Activated naive CD8-positive, alpha-beta T cell (primary cell): ENCODE measurements around the gene CT45A8.
"Not testable (repeated sequence)": the region's sequence is repeated elsewhere in the genome, so short reads cannot be mapped to it uniquely, and the experiment has no call there.

Source experiments
- H3K27ac Mint-ChIP-seq: one replicate; pipeline ENCODE4 v1.8.0; 2021; ENCODE audit warnings: mixed read lengths
- H3K27me3 Mint-ChIP-seq: one replicate; pipeline ENCODE4 v1.8.0; 2021; ENCODE audit warnings: mixed read lengths
- H3K36me3 Mint-ChIP-seq: one replicate; pipeline ENCODE4 v1.8.0; 2021; ENCODE audit warnings: mixed read lengths
- H3K4me1 Mint-ChIP-seq: one replicate; pipeline ENCODE4 v1.8.0; 2021; ENCODE audit warnings: low read depth, mixed read lengths
- H3K4me3 Mint-ChIP-seq: one replicate; pipeline ENCODE4 v1.8.0; 2021; ENCODE audit warnings: mild to moderate bottlenecking, mixed read lengths
- H3K9me3 Mint-ChIP-seq: one replicate; pipeline ENCODE4 v1.8.0; 2021; ENCODE audit warnings: low read depth, mixed read lengths

CT45A8 gene, protein sequence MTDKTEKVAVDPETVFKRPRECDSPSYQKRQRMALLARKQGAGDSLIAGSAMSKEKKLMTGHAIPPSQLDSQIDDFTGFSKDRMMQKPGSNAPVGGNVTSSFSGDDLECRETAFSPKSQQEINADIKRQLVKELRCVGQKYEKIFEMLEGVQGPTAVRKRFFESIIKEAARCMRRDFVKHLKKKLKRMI

GRCh38 chrX:135854438-135854837 lies at the start of gene CT45A8:
Gene CT45A8, minus strand, starts transcription at chrX:135854538. Its CDS starts 3,755 bp downstream, at chrX:135850783.
- H3K4me1 Mint-ChIP-seq, H3K27ac Mint-ChIP-seq, H3K36me3 Mint-ChIP-seq, H3K4me3 Mint-ChIP-seq, H3K27me3 Mint-ChIP-seq, H3K9me3 Mint-ChIP-seq: not testable (repeated sequence)

DNA sequence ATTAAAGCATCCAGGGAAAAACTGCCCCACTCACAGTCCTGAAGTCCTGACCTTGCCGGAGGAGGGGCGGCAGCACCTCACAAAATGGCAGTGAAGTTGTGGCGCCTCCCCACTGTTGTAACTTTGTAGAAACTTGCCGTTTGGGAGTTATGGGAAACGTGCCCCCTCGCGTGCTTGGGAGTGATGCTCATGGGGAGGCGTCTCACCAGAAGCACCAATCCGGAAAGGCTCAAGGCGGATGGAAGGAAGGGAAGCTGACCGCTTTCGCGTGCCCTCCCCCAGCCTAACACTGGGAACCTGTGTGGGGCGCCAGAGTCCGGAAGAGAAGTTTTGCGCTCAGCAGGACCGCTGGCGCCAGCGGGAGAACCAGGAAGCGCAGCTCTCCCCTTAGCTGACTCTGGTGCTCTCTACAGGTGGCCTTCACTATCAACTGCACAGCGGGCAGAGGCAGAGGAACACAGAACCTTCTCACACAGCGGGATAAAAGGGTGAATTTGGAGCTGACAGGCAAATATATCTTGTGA lies 39.0 kb upstream of the CT45A8 start, which contains the start of the genes CT45A10 and SAGE1:
CT45A10 (minus strand) TSS at position 151 of the 524 bp plus-strand sequence. CDS start 8,100 bp downstream, outside the sequence.
SAGE1 (plus strand) TSS at position 423 of the 524 bp plus-strand sequence. CDS start 2,527 bp downstream, outside the sequence.
- Mint-ChIP-seq H3K36me3 (no peaks in the 10 kb centered on the region), H3K27ac (no peak within 1 kb of the TSS), H3K4me1 (no peaks in the 10 kb centered on the region), H3K27me3 (no peaks in the 10 kb centered on the region), H3K4me3 (no peak within 1 kb of the TSS), H3K9me3 (no peaks in the 10 kb centered on the region)

- Mint-ChIP-seq H3K9me3 (no peaks in the 10 kb centered on the region), H3K27ac (no peak overlapping the region), H3K4me3 (no peak overlapping the region), H3K27me3 (no peaks in the 10 kb centered on the region), H3K36me3 (no peaks in the 10 kb centered on the region), H3K4me1 (no peaks in the 10 kb centered on the region)
These were observed 38.4 kb upstream of the CT45A8 start for GRCh38 chrX:135892781-135893180.

DNA sequence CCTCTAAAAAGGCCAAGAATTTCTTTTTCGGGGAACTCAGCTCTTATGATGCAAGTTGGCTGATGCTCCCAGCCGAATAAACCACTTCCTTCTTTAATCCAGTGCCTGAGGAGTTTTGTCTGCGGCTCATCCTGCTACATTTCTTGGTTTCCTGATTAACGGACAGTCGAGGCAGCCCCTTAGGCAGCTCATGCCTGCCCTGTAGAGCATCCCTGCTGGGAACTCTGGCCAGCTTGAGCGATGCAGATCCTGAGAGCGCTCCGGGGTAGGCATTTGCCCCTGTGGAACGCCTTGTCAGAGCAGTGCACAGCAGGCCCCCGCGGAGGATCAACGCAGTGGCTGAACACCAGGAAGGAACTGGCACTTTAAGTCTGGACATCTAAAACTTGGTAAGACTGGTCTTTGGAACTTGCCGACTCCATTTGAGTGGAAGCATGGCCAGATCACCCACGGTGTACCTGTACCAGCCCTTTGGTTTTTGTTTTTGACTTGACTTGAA lies 35.8 kb upstream of the CT45A8 start:
- no peaks in the 10 kb centered on the region for H3K36me3 Mint-ChIP-seq
- no peaks in the 10 kb centered on the region for H3K4me1 Mint-ChIP-seq
- no peak overlapping the region for H3K27ac Mint-ChIP-seq
- no peak overlapping the region for H3K4me3 Mint-ChIP-seq
- no peaks in the 10 kb centered on the region for H3K27me3 Mint-ChIP-seq
- H3K9me3 Mint-ChIP-seq, result no peaks in the 10 kb centered on the region

DNA sequence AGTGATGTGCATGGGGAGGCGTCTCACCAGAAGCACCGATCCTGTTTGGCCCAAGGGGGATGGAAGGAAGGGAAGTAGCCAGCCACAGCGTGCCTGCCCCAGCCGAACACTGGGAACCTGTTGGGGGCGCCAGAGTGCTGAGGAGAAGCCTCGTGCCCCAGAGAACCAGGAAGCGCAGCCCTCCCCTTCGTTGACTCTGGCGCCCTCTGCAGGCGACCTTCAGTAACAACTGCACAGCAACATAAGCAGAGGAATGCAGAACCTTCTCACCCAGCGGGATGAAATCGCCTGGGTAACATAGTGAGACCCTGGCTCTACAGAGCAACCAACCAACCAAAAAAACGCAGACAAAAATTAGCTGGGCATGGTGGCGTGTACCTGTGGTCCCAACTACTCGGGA lies 34.6 kb upstream of the CT45A8 start:
- H3K36me3 Mint-ChIP-seq, H3K27ac Mint-ChIP-seq, H3K27me3 Mint-ChIP-seq, H3K4me3 Mint-ChIP-seq, H3K9me3 Mint-ChIP-seq, H3K4me1 Mint-ChIP-seq: not testable (repeated sequence)

GRCh38 chrX:135888230-135888629 lies 33.9 kb upstream of the CT45A8 start:
- not testable (repeated sequence) for H3K4me1 Mint-ChIP-seq, H3K4me3 Mint-ChIP-seq, H3K27ac Mint-ChIP-seq, H3K9me3 Mint-ChIP-seq, H3K36me3 Mint-ChIP-seq, H3K27me3 Mint-ChIP-seq

- not testable (repeated sequence) for H3K36me3 Mint-ChIP-seq, H3K27ac Mint-ChIP-seq, H3K9me3 Mint-ChIP-seq, H3K27me3 Mint-ChIP-seq, H3K4me1 Mint-ChIP-seq, H3K4me3 Mint-ChIP-seq
These were observed 28.4 kb upstream of the CT45A8 start for GRCh38 chrX:135882741-135883140.

DNA sequence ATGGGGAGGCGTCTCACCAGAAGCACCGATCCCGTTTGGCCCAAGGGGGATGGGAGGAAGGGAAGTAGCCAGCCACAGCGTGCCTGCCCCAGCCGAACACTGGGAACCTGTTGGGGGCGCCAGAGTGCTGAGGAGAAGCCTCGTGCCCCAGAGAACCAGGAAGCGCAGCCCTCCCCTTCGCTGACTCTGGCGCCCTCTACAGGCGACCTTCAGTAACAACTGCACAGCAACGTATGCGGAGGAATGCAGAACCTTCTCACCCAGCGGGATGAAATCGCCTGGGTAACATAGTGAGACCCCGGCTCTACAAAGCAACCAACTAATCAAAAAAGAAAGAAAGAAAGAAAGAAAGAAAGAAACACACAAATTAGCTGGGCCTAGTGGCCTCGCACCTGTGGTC lies 17.4 kb upstream of the CT45A8 start, which contains the start of gene CT45A9:
CT45A9 (minus strand) TSS at position 101 of the 400 bp plus-strand sequence. CDS start 3,751 bp downstream, outside the sequence.
- H3K4me1 Mint-ChIP-seq, H3K9me3 Mint-ChIP-seq, H3K27me3 Mint-ChIP-seq, H3K4me3 Mint-ChIP-seq, H3K36me3 Mint-ChIP-seq, H3K27ac Mint-ChIP-seq: not testable (repeated sequence)

- H3K27ac Mint-ChIP-seq, H3K9me3 Mint-ChIP-seq, H3K36me3 Mint-ChIP-seq, H3K4me3 Mint-ChIP-seq, H3K4me1 Mint-ChIP-seq, H3K27me3 Mint-ChIP-seq: not testable (repeated sequence)
These were observed 17.2 kb downstream of the CT45A8 start, which contains the start of gene CT45A7 for GRCh38 chrX:135837180-135837579. Gene CT45A7, minus strand, starts transcription at chrX:135837280. Its CDS starts 3,747 bp downstream, at chrX:135833533.

DNA sequence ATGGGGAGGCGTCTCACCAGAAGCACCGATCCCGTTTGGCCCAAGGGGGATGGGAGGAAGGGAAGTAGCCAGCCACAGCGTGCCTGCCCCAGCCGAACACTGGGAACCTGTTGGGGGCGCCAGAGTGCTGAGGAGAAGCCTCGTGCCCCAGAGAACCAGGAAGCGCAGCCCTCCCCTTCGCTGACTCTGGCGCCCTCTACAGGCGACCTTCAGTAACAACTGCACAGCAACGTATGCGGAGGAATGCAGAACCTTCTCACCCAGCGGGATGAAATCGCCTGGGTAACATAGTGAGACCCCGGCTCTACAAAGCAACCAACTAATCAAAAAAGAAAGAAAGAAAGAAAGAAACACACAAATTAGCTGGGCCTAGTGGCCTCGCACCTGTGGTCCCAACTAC lies 34.4 kb downstream of the CT45A8 start, which contains the start of gene CT45A2:
CT45A2 (minus strand) TSS at position 101 of the 400 bp plus-strand sequence. CDS start 3,747 bp downstream, outside the sequence.
- H3K4me1 Mint-ChIP-seq, H3K4me3 Mint-ChIP-seq, H3K9me3 Mint-ChIP-seq, H3K27ac Mint-ChIP-seq, H3K27me3 Mint-ChIP-seq, H3K36me3 Mint-ChIP-seq: not testable (repeated sequence)

DNA sequence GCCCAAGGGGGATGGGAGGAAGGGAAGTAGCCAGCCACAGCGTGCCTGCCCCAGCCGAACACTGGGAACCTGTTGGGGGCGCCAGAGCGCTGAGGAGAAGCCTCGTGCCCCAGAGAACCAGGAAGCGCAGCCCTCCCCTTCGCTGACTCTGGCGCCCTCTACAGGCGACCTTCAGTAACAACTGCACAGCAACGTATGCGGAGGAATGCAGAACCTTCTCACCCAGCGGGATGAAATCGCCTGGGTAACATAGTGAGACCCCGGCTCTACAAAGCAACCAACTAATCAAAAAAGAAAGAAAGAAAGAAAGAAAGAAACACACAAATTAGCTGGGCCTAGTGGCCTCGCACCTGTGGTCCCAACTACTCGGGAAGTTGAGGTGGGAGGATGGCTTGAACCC lies 51.7 kb downstream of the CT45A8 start, which contains the start of gene CT45A6:
CT45A6 (minus strand) TSS at position 101 of the 400 bp plus-strand sequence. CDS start 3,794 bp downstream, outside the sequence.
- H3K4me3 Mint-ChIP-seq, H3K36me3 Mint-ChIP-seq, H3K9me3 Mint-ChIP-seq: not testable (repeated sequence)

More for the DNA sequence above, 51.7 kb downstream of the CT45A8 start, which contains the start of gene CT45A6:
- H3K4me1 Mint-ChIP-seq, H3K27ac Mint-ChIP-seq, H3K27me3 Mint-ChIP-seq: not testable (repeated sequence)
